HepG2 (cell line): ENCODE data around the gene FRMD4B. TPM values are rescaled to one million over a fixed set of nuclear protein-coding genes. Genes with fewer than 3 reads are reported as not detected.

Experiments used
- ATAC-seq: fragments of 200-7000 bp; cut with Tn5 transposase; 3 replicates; pipeline ENCODE4 v1.9.1; 2020; ENCODE audit warnings: mild to moderate bottlenecking, moderate library complexity
- BruUV-seq: library from RNA; stranded (reverse); fragments of 400-500 nt; replicated peaks from 2 replicates; lab custom pipeline; 2021; lab: Mats Ljungman, UMichigan
- CTCF ChIA-PET: fragments of 300-600 bp; formaldehyde crosslinking; extraction: SDS; loops from one replicate; lab custom pipeline; 2021; ENCODE audit warnings: low total read pairs, inconsistent platforms, low intra/inter-chr PET ratio; lab: Yijun Ruan, JAX
- POLR2A ChIA-PET: fragments of 350-600 bp; sonication (Branson Sonifier 250); formaldehyde crosslinking; loops from one replicate; lab custom pipeline; 2020; ENCODE audit warnings: antibody characterized with exemption, inconsistent platforms; lab: Yijun Ruan, JAX
- DNase-seq: peaks from one replicate; pipeline ENCODE4 v3.0.0-alpha.2; 2015; ENCODE audit warnings: low spot score
- FAIRE-seq: peaks from 3 replicates; lab custom pipeline; 2011; peaks lifted over from hg19 to GRCh38; lab: Jason Lieb, UNC
- H2AFZ ChIP-seq: one replicate; pipeline ENCODE4 v1.6.1; 2011; ENCODE audit warnings: low read length, inconsistent platforms
- H3K27ac ChIP-seq: fragments of 300-600 bp; 3 replicates; pipeline ENCODE4 v1.8.0; 2011; ENCODE audit warnings: mixed run types, mild to moderate bottlenecking, mixed read lengths, low read length, inconsistent platforms; ENCODE audit not compliant: insufficient read depth; ENCODE audit errors: extremely low read length
- H3K27me3 ChIP-seq, 2 experiments: fragments of 200-600 bp in 1 of 2; 2 replicates in 1 of 2; 3 replicates in 1 of 2; pipeline versions ENCODE4 v1.6.0 to v1.8.0; 2011; ENCODE audit warnings: low read length in 2 of 2, mild to moderate bottlenecking in 2 of 2, moderate library complexity in 2 of 2, inconsistent platforms in 1 of 2; ENCODE audit not compliant: insufficient read depth in 2 of 2, control insufficient read depth in 1 of 2
- H3K36me3 ChIP-seq, 2 experiments: fragments of 200-600 bp in 1 of 2; replicated peaks in 1 of 2; 2 replicates in 1 of 2; 3 replicates in 1 of 2; pipeline versions ENCODE4 v1.5.1 to v1.8.0; 2011; ENCODE audit warnings: low read length in 2 of 2, inconsistent platforms in 1 of 2; ENCODE audit not compliant: insufficient read depth in 2 of 2, control insufficient read depth in 1 of 2
- H3K4me1 ChIP-seq: 2 replicates; pipeline ENCODE4 v1.5.1; 2012; ENCODE audit warnings: low read length, inconsistent platforms; ENCODE audit not compliant: insufficient read depth
- H3K4me2 ChIP-seq: 2 replicates; pipeline ENCODE4 v1.6.0; 2011; ENCODE audit warnings: low read depth, low read length, inconsistent platforms
- H3K4me3 ChIP-seq, 3 experiments: fragments of 200-600 bp in 1 of 3; sonication (generic), shearing (Covaris generic) in 1 of 3; replicated peaks in 1 of 3; 2 replicates each; pipeline ENCODE4 v1.5.1; 2011 to 2016; ENCODE audit warnings: low read length in 3 of 3, inconsistent platforms in 2 of 3, low read depth in 2 of 3, mild to moderate bottlenecking in 2 of 3, control low read depth in 1 of 3, mixed read lengths in 1 of 3; ENCODE audit not compliant: insufficient read depth in 1 of 3
- H3K79me2 ChIP-seq: one replicate; pipeline ENCODE4 v1.6.1; 2011; ENCODE audit warnings: low read length, inconsistent platforms; ENCODE audit not compliant: insufficient read depth
- H3K9ac ChIP-seq: 2 replicates; pipeline ENCODE4 v1.6.0; 2011; ENCODE audit warnings: mild to moderate bottlenecking, low read depth, low read length, inconsistent platforms; ENCODE audit not compliant: insufficient read depth
- H3K9me3 ChIP-seq: 2 replicates; pipeline ENCODE4 v1.5.1; 2012; ENCODE audit warnings: mild to moderate bottlenecking, low read length
- H4K20me1 ChIP-seq: 2 replicates; pipeline ENCODE4 v1.6.0; 2011; ENCODE audit warnings: inconsistent platforms, mild to moderate bottlenecking, low read length, moderate library complexity; ENCODE audit not compliant: insufficient read depth
- BHLHE40 ChIP-seq: IDR thresholded peaks from 2 replicates; pipeline ENCODE4 v1.6.1; 2011; ENCODE audit warnings: low read length, improper control_type of control experiment
- DNMT1 ChIP-seq: sonication (generic); formaldehyde crosslinking; IDR thresholded peaks from 2 replicates; pipeline ENCODE4 v1.5.1; 2020; ENCODE audit warnings: mild to moderate bottlenecking, missing genetic modification reagents
- HOXA7 ChIP-seq: sonication (generic); formaldehyde crosslinking; IDR thresholded peaks from 2 replicates; pipeline ENCODE4 v1.8.1; 2022; ENCODE audit warnings: mild to moderate bottlenecking, missing genetic modification reagents, moderate library complexity
- JUND ChIP-seq: sonication (generic); formaldehyde crosslinking; IDR thresholded peaks from 2 replicates; pipeline ENCODE4 v1.8.0; 2022; ENCODE audit warnings: mild to moderate bottlenecking, missing genetic modification reagents
- KDM3A ChIP-seq: IDR thresholded peaks from 2 replicates; pipeline ENCODE4 v1.6.1; 2018; ENCODE audit warnings: low read depth, missing compliant biosample characterization
- KDM5A ChIP-seq: fragments of 200-600 bp; sonication (generic); IDR thresholded peaks from 2 replicates; pipeline ENCODE4 v1.7.0; 2018; ENCODE audit warnings: antibody characterized with exemption, mild to moderate bottlenecking, low read length, borderline replicate concordance
- NAIF1 ChIP-seq: sonication (generic); formaldehyde crosslinking; IDR thresholded peaks from 2 replicates; pipeline ENCODE4 v1.5.0; 2020; ENCODE audit warnings: mild to moderate bottlenecking, missing genetic modification reagents, borderline replicate concordance
- PHF8 ChIP-seq: sonication (generic); formaldehyde crosslinking; IDR thresholded peaks from 2 replicates; pipeline ENCODE4 v1.5.0; 2020; ENCODE audit warnings: missing genetic modification reagents
- PPARG ChIP-seq: conservative IDR thresholded peaks from 2 replicates; pipeline ENCODE4 v1.6.1; 2016; ENCODE audit warnings: missing biosample characterization, missing genetic modification reagents
- SMAD1 ChIP-seq: sonication (generic); formaldehyde crosslinking; IDR thresholded peaks from 2 replicates; pipeline ENCODE4 v1.4.0; 2020; ENCODE audit warnings: missing genetic modification reagents, low read depth, mild to moderate bottlenecking, borderline replicate concordance
- SRF ChIP-seq: IDR thresholded peaks from 2 replicates; pipeline ENCODE4 v1.6.1; 2011; ENCODE audit warnings: mild to moderate bottlenecking, low read depth, low read length, moderate library complexity
- TFAP4 ChIP-seq: sonication (generic); IDR thresholded peaks from 2 replicates; pipeline ENCODE4 v1.6.1; 2016; ENCODE audit warnings: low read depth, borderline replicate concordance
- U2AF1 ChIP-seq: fragments of 200-400 bp; formaldehyde crosslinking; optimal IDR thresholded peaks from 2 replicates; pipeline ENCODE3; 2017; ENCODE audit warnings: mild to moderate bottlenecking, low read depth, low read length
- ZKSCAN1 ChIP-seq: fragments of 150-350 bp; IDR thresholded peaks from 2 replicates; pipeline ENCODE4 v1.6.1; 2014; ENCODE audit warnings: low read length
- ZNF3 ChIP-seq: IDR thresholded peaks from 2 replicates; pipeline ENCODE4 v1.7.0; 2017; ENCODE audit warnings: inconsistent platforms
- ZNF460 ChIP-seq: sonication (generic); formaldehyde crosslinking; IDR thresholded peaks from 2 replicates; pipeline ENCODE4 v1.5.1; 2020; ENCODE audit warnings: missing genetic modification reagents, mild to moderate bottlenecking, borderline replicate concordance
- ZNF547 ChIP-seq: sonication (generic); formaldehyde crosslinking; IDR thresholded peaks from 2 replicates; pipeline ENCODE4 v1.5.1; 2020; ENCODE audit warnings: mild to moderate bottlenecking, missing genetic modification reagents
- ZSCAN12 ChIP-seq: sonication (generic); formaldehyde crosslinking; IDR thresholded peaks from 2 replicates; pipeline ENCODE4 v1.9.0; 2021; ENCODE audit warnings: mild to moderate bottlenecking, missing genetic modification reagents
- WGBS: methylation state at CpG from one replicate; pipeline ENCODE4 v1.1.6; 2017; ENCODE audit warnings: low lambda C conversion rate; 5-methylcytosine and 5-hydroxymethylcytosine counted together
- in situ Hi-C: cut with HindIII; loops from 2 replicates; pipeline ENCODE4 v1.10.0; 2017; ENCODE audit warnings: low pct_unique_long_range_greater_than_20kb; ENCODE audit not compliant: extremely low pct_ligation_motif_present
- intact Hi-C: fragments of 100-400 bp; cut with micrococcal nuclease; formaldehyde crosslinking; loops from one replicate; pipeline ENCODE4 v1.10.0; 2022; ENCODE audit not compliant: unreplicated experiment
- polyA plus RNA-seq, 8 experiments: library from polyadenylated mRNA; depleted of rRNA in 3 of 8; stranded (reverse) in 7 of 8; unstranded in 1 of 8; fragments of >200 nt; fragmentation: Illumina TruSeq in 4 of 8; extraction: Trizol in 4 of 8; gene quantifications; 2 replicates each; pipeline versions ENCODE4 v1.2.1 to v1.2.3, GENCODE V29; 2011 to 2016; ENCODE audit warnings: low read depth in 4 of 8, missing spikeins in 1 of 8, mixed read lengths in 1 of 8; ENCODE audit not compliant: insufficient read depth in 1 of 8
- total RNA-seq, 5 experiments: library from RNA; depleted of rRNA; stranded (reverse); fragments of >200 nt; fragmentation: Illumina TruSeq; extraction: Trizol; gene quantifications; 2 replicates each; pipeline ENCODE4 v1.2.3, GENCODE V29; 2016; ENCODE audit warnings: low read depth in 1 of 5
- TF ChIP-seq, protein P1 (sequence below): sonication (generic); formaldehyde crosslinking; IDR thresholded peaks from 2 replicates; pipeline ENCODE4 v1.5.0; 2020; ENCODE audit warnings: missing genetic modification reagents
- TF ChIP-seq, protein P2 (sequence below): sonication (generic); formaldehyde crosslinking; IDR thresholded peaks from 2 replicates; pipeline ENCODE4 v1.4.0; 2020; ENCODE audit warnings: mild to moderate bottlenecking, missing genetic modification reagents

Gene FRMD4B
- total and polyA plus RNA-seq, 2 of the 13 experiments (the other 11 are each of a cell fraction or from before 2014, with no cell fraction given): 3.0 to 3.3 TPM

GRCh38 chr3:69392415-69392814, 6.5 kb upstream of the FRMD4B start:
- no peaks in the 10 kb centered on the region for H3K9me3 ChIP-seq
- no peaks in the 10 kb centered on the region for H4K20me1 ChIP-seq
- FAIRE-seq: no peak
- peaks cover 0 to 3% of the 10 kb centered on the region in 2 experiments; a peak in 2 of 5 replicates for H3K27me3 ChIP-seq
- no peak overlapping the region for H3K4me2 ChIP-seq
- no TSS peak for BruUV-seq
- in situ Hi-C loops (no loop called here), intact Hi-C loops (no loop called here)
- H3K4me1 ChIP-seq: no peaks in the 10 kb centered on the region
- no peak overlapping the region for H3K4me3 ChIP-seq
- no peak for DNase-seq
- WGBS: 11% methylated on average over 2 of the region's 2 CpGs
- ChIA-PET CTCF (no interaction called here), POLR2A (no interaction called here)
- H3K9ac ChIP-seq: no peak overlapping the region
- no peaks in the 10 kb centered on the region for H3K79me2 ChIP-seq
- H2AFZ ChIP-seq: no peak overlapping the region
- no peaks in the 10 kb centered on the region for H3K36me3 ChIP-seq
- no peak overlapping the region for H3K27ac ChIP-seq
- TF ChIP-seq HOXA7 (CRISPR knock-in tag) (no peak), ZNF547 (CRISPR knock-in tag) (no peak), U2AF1 (no peak), ZKSCAN1 (no peak)
- TF ChIP-seq, protein P1, sequence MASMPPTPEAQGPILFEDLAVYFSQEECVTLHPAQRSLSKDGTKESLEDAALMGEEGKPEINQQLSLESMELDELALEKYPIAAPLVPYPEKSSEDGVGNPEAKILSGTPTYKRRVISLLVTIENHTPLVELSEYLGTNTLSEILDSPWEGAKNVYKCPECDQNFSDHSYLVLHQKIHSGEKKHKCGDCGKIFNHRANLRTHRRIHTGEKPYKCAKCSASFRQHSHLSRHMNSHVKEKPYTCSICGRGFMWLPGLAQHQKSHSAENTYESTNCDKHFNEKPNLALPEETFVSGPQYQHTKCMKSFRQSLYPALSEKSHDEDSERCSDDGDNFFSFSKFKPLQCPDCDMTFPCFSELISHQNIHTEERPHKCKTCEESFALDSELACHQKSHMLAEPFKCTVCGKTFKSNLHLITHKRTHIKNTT (CRISPR knock-in tag): no peak
- no peak for ATAC-seq

DNA sequence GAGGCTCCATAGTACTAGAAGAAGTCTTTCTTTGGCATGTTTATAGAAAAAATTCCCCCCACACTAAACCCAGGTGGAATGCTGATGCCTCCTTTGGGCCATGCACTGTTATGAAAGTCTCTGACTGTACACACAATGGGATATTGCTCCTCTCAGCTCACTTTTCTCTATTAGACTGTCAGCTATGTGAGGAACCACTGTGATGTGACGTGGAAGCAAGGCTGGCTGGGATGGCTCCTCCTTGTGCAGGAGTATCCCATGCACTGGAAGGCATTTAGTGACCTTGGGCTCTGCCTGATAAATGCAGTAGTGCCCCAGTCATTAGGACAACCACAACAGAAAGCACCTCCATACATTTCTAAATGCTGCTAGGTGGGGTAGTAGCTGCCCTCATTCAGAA, 5.7 kb upstream of the FRMD4B start:
- ChIA-PET CTCF (no interaction called here), POLR2A (no interaction called here)
- H3K9ac ChIP-seq: no peak overlapping the region
- FAIRE-seq (no peak), DNase-seq (peak; percentile 3), ATAC-seq (no peak)
- H3K9me3 ChIP-seq: no peaks in the 10 kb centered on the region
- no peak overlapping the region for H3K4me2 ChIP-seq
- H3K4me3 ChIP-seq: no peak overlapping the region
- intact Hi-C loops: no loop called here
- H3K4me1 ChIP-seq: no peaks in the 10 kb centered on the region
- BruUV-seq: no TSS peak
- H2AFZ ChIP-seq: no peak overlapping the region
- no peaks in the 10 kb centered on the region for H3K36me3 ChIP-seq
- peaks cover under 1 to 8% of the 10 kb centered on the region in 2 experiments for H3K27me3 ChIP-seq
- no peaks in the 10 kb centered on the region for H3K79me2 ChIP-seq
- WGBS: 20% methylated on average over 1 of the region's 1 CpG
- H4K20me1 ChIP-seq: no peaks in the 10 kb centered on the region
- H3K27ac ChIP-seq: no peak overlapping the region
- in situ Hi-C loops: no loop called here
- TF ChIP-seq ZSCAN12 (CRISPR knock-in tag) (no peak), SRF (no peak), ZNF3 (CRISPR knock-in tag) (no peak), ZNF460 (no peak), PPARG (no peak), KDM3A (CRISPR knock-in tag) (no peak), DNMT1 (CRISPR knock-in tag) (no peak), PHF8 (CRISPR knock-in tag) (no peak), TFAP4 (no peak), JUND (CRISPR knock-in tag) (no peak), KDM5A (no peak), SMAD1 (CRISPR knock-in tag) (no peak), NAIF1 (CRISPR knock-in tag) (no peak), BHLHE40 (no peak)
- TF ChIP-seq, protein P2, sequence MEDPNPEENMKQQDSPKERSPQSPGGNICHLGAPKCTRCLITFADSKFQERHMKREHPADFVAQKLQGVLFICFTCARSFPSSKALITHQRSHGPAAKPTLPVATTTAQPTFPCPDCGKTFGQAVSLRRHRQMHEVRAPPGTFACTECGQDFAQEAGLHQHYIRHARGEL (CRISPR knock-in tag): no peak
